ENCODE results near the gene TP53TG5. TPM values are rescaled to one million over a fixed set of nuclear protein-coding genes. Genes with fewer than 3 reads are reported as not detected.

TP53TG5 gene
- total RNA-seq, 5 donors from 2014 or later (not counting 1 experiment from before 2014, with no cell fraction given): 0.10 to 0.23 (median 0.16) TPM; not detected in 2

GRCh38 chr20:45372646-45373352, 5.3 kb downstream of the TP53TG5 start:
- ATAC-seq (replicated peaks in 1 of 4): no peak
- ChIA-PET CTCF (interaction anchor here (0.6 to 8.6 kb wide), 15 partner anchors 10 to 398 kb away, joined by 3 to 86 read pairs (median 6); partner anchors contain the start of genes PIGT (in 1 of the 2) and SYS1 (in 1 of the 2)), POLR2A (interaction anchor here (1.0 to 2.5 kb wide), 4 partner anchors 10 to 65 kb away, joined by 4 to 19 read pairs (median 6); partner anchors contain the start of gene SYS1 (in 1 of the 2))
- peaks cover 18 to 32% of the 10 kb centered on the region in 2 experiments for H3K4me1 ChIP-seq (ENCODE audit: control insufficient read depth in 1 of 2, extremely low read depth in 1 of 2, insufficient read depth in 2 of 2, low read length in 2 of 2)
- Mint-ChIP-seq H3K27me3 (no peaks in the 10 kb centered on the region), H3K4me3 (peak overlapping the region; percentile 71 to 85 (median 80)), H3K4me1 (peaks cover 36 to 51% (median 46%) of the 10 kb centered on the region in 3 donors), H3K36me3 (peaks cover 23% of the 10 kb centered on the region), H3K9me3 (no peaks in the 10 kb centered on the region), H3K27ac (peak overlapping the region; percentile 88 to 90)
- H3K27me3 ChIP-seq (replicated peaks in 1 of 2; ENCODE audit: control insufficient read depth in 2 of 2, extremely low read depth in 1 of 2, insufficient read depth in 2 of 2, low read length in 1 of 2): no peaks in the 10 kb centered on the region
- 68% methylated on average over 23 of the region's 30 CpGs for WGBS (ENCODE audit: insufficient coverage)
- H3K4me3 ChIP-seq (ENCODE audit: control insufficient read depth in 1 of 2, extremely low read depth in 1 of 2, low read length in 1 of 2): peak overlapping the region; percentile 58 to 62
- peak overlapping the region; percentile 83 for H3K27ac ChIP-seq (ENCODE audit: low read length)
- peaks cover 6 to 29% of the 10 kb centered on the region in 2 donors for H3K36me3 ChIP-seq (ENCODE audit: control insufficient read depth in 2 of 2, extremely low read depth in 1 of 2, insufficient read depth in 1 of 2, low read length in 1 of 2)
- no peak for DNase-seq
- no peaks in the 10 kb centered on the region for H3K9me3 ChIP-seq

GRCh38 chr20:45372241-45372640, 5.9 kb downstream of the TP53TG5 start:
- DNase-seq: no peak

GRCh38 chr20:45370571-45371160, 7.5 kb downstream of the TP53TG5 start:
- Histone ChIP-seq H3K4me1 (ENCODE audit: control insufficient read depth in 1 of 2, extremely low read depth in 1 of 2, insufficient read depth in 2 of 2, low read length in 2 of 2) (peaks cover 33 to 45% of the 10 kb centered on the region in 2 experiments), H3K27me3 (replicated peaks in 1 of 2; ENCODE audit: control insufficient read depth in 2 of 2, extremely low read depth in 1 of 2, insufficient read depth in 2 of 2, low read length in 1 of 2) (no peaks in the 10 kb centered on the region), H3K9me3 (no peaks in the 10 kb centered on the region), H3K27ac (ENCODE audit: low read length) (no peak overlapping the region), H3K36me3 (ENCODE audit: control insufficient read depth in 2 of 2, extremely low read depth in 1 of 2, insufficient read depth in 1 of 2, low read length in 1 of 2) (peaks cover 15 to 46% of the 10 kb centered on the region in 2 donors), H3K4me3 (ENCODE audit: control insufficient read depth in 1 of 2, extremely low read depth in 1 of 2, low read length in 1 of 2) (no peak overlapping the region)
- ATAC-seq (replicated peaks in 1 of 4) (no peak), DNase-seq (no peak)
- ChIA-PET POLR2A (interaction anchor here in 1 of 2 donors (0.9 kb wide), 1 partner anchor 8 kb away, joined by 3 read pairs; the partner anchor contains the start of gene SYS1), CTCF (interaction anchor here (0.6 to 8.6 kb wide), 7 partner anchors 17 to 400 kb away, joined by 3 to 86 read pairs (median 4); partner anchors contain the start of gene PIGT (in 1 of the 2))
- H3K27ac Mint-ChIP-seq: peak overlapping the region; percentile 34 to 59
- no peaks in the 10 kb centered on the region for H3K9me3 Mint-ChIP-seq
- no peak overlapping the region for H3K4me3 Mint-ChIP-seq
- peaks cover 48 to 69% (median 64%) of the 10 kb centered on the region in 3 donors for H3K4me1 Mint-ChIP-seq
- H3K27me3 Mint-ChIP-seq: no peaks in the 10 kb centered on the region
- H3K36me3 Mint-ChIP-seq: peaks cover 34% of the 10 kb centered on the region
- 96% methylated on average over 2 of the region's 3 CpGs for WGBS (ENCODE audit: insufficient coverage)

More at GRCh38 chr20:45372241-45372640, 5.9 kb downstream of the TP53TG5 start:
- Mint-ChIP-seq H3K9me3 (no peaks in the 10 kb centered on the region), H3K27me3 (no peaks in the 10 kb centered on the region), H3K4me3 (peak overlapping the region; percentile 36 to 71 (median 51)), H3K27ac (peak overlapping the region; percentile 62 to 76), H3K36me3 (peaks cover 27% of the 10 kb centered on the region), H3K4me1 (peaks cover 40 to 57% (median 52%) of the 10 kb centered on the region in 3 donors)
- Histone ChIP-seq H3K9me3 (no peaks in the 10 kb centered on the region), H3K27me3 (replicated peaks in 1 of 2; ENCODE audit: control insufficient read depth in 2 of 2, extremely low read depth in 1 of 2, insufficient read depth in 2 of 2, low read length in 1 of 2) (no peaks in the 10 kb centered on the region), H3K4me1 (ENCODE audit: control insufficient read depth in 1 of 2, extremely low read depth in 1 of 2, insufficient read depth in 2 of 2, low read length in 2 of 2) (peaks cover 23 to 37% of the 10 kb centered on the region in 2 experiments), H3K4me3 (ENCODE audit: control insufficient read depth in 1 of 2, extremely low read depth in 1 of 2, low read length in 1 of 2) (no peak overlapping the region), H3K27ac (ENCODE audit: low read length) (no peak overlapping the region), H3K36me3 (ENCODE audit: control insufficient read depth in 2 of 2, extremely low read depth in 1 of 2, insufficient read depth in 1 of 2, low read length in 1 of 2) (peaks cover 6 to 34% of the 10 kb centered on the region in 2 donors)
- CTCF ChIA-PET: interaction anchor here in 1 of 2 donors (2.2 to 8.6 kb wide), 3 partner anchors 9 to 78 kb away, joined by 8 to 86 read pairs (median 43); partner anchors contain the start of gene SYS1
- WGBS (ENCODE audit: insufficient coverage): 100% methylated on average over 10 of the region's 10 CpGs
- ATAC-seq (replicated peaks in 1 of 4): no peak
- POLR2A ChIA-PET: interaction anchor here (1.7 to 2.5 kb wide), 2 partner anchors 9 to 41 kb away, joined by 5 to 19 read pairs; partner anchors contain the start of gene SYS1 (in 1 of the 2)

GRCh38 chr20:45368221-45368980, 9.7 kb downstream of the TP53TG5 start:
- 38% methylated on average over 5 of the region's 6 CpGs for WGBS (ENCODE audit: insufficient coverage)
- H3K27ac Mint-ChIP-seq: peak overlapping the region; percentile 74 to 93
- no peaks in the 10 kb centered on the region for H3K9me3 ChIP-seq
- peaks cover 15 to 48% of the 10 kb centered on the region in 2 donors for H3K36me3 ChIP-seq (ENCODE audit: control insufficient read depth in 2 of 2, extremely low read depth in 1 of 2, insufficient read depth in 1 of 2, low read length in 1 of 2)
- DNase-seq: peak in 28 of 35 experiments; percentile 10 to 66 (median 30)
- peaks cover 46 to 59% of the 10 kb centered on the region in 2 experiments for H3K4me1 ChIP-seq (ENCODE audit: control insufficient read depth in 1 of 2, extremely low read depth in 1 of 2, insufficient read depth in 2 of 2, low read length in 2 of 2)
- ChIA-PET CTCF (interaction anchor here in 1 of 2 donors (8.6 kb wide), 1 partner anchor 69 kb away, joined by 86 read pairs; no protein-coding TSS in a partner anchor), POLR2A (interaction anchor here (0.6 to 1.8 kb wide), 5 partner anchors 47 to 764 kb away, joined by 3 to 7 read pairs (median 5); partner anchors contain the start of gene PIGT (in 2 of the 2))
- H3K4me3 ChIP-seq (ENCODE audit: control insufficient read depth in 1 of 2, extremely low read depth in 1 of 2, low read length in 1 of 2): no peak overlapping the region
- no peaks in the 10 kb centered on the region for H3K9me3 Mint-ChIP-seq
- H3K36me3 Mint-ChIP-seq: peaks cover 34% of the 10 kb centered on the region
- H3K27me3 ChIP-seq (replicated peaks in 1 of 2; ENCODE audit: control insufficient read depth in 2 of 2, extremely low read depth in 1 of 2, insufficient read depth in 2 of 2, low read length in 1 of 2): no peaks in the 10 kb centered on the region
- H3K27ac ChIP-seq (ENCODE audit: low read length): peak overlapping the region; percentile 47
- H3K4me3 Mint-ChIP-seq: peak overlapping the region; percentile 21 to 61 (median 32)
- peaks cover 62 to 79% (median 75%) of the 10 kb centered on the region in 3 donors for H3K4me1 Mint-ChIP-seq
- no peaks in the 10 kb centered on the region for H3K27me3 Mint-ChIP-seq
- peak; percentile 65 to 76 (median 68) for ATAC-seq (replicated peaks in 1 of 4)

- Mint-ChIP-seq H3K9me3 (no peaks in the 10 kb centered on the region), H3K27ac (peak overlapping the region; percentile 65 to 74), H3K4me3 (peak overlapping the region in 1 of 3 donors; percentile 61), H3K27me3 (no peaks in the 10 kb centered on the region), H3K36me3 (peaks cover 34% of the 10 kb centered on the region), H3K4me1 (peaks cover 65 to 75% (median 72%) of the 10 kb centered on the region in 3 donors)
- H3K4me1 ChIP-seq (ENCODE audit: control insufficient read depth in 1 of 2, extremely low read depth in 1 of 2, insufficient read depth in 2 of 2, low read length in 2 of 2): peaks cover 40 to 51% of the 10 kb centered on the region in 2 experiments
- ATAC-seq (replicated peaks in 1 of 4): no peak
- POLR2A ChIA-PET: interaction anchor here in 1 of 2 donors (0.6 kb wide), 1 partner anchor 19 kb away, joined by 3 read pairs; the partner anchor contains the start of gene SDC4
- H3K27me3 ChIP-seq (replicated peaks in 1 of 2; ENCODE audit: control insufficient read depth in 2 of 2, extremely low read depth in 1 of 2, insufficient read depth in 2 of 2, low read length in 1 of 2): no peaks in the 10 kb centered on the region
- CTCF ChIA-PET: interaction anchor here in 1 of 2 donors (1.4 kb wide), 1 partner anchor 69 kb away, joined by 3 read pairs; no protein-coding TSS in a partner anchor
- peaks cover 14 to 48% of the 10 kb centered on the region in 2 donors for H3K36me3 ChIP-seq (ENCODE audit: control insufficient read depth in 2 of 2, extremely low read depth in 1 of 2, insufficient read depth in 1 of 2, low read length in 1 of 2)
- H3K27ac ChIP-seq (ENCODE audit: low read length): peak overlapping the region; percentile 19
- H3K4me3 ChIP-seq (ENCODE audit: control insufficient read depth in 1 of 2, extremely low read depth in 1 of 2, low read length in 1 of 2): no peak overlapping the region
- no peaks in the 10 kb centered on the region for H3K9me3 ChIP-seq
- DNase-seq: no peak
Observed at GRCh38 chr20:45367126-45367525, 11.0 kb downstream of the TP53TG5 start.

Data from T-cell (primary cell).